ENCODE results near the gene ARHGAP6.
"Not testable (repeated sequence)": the region's sequence is repeated elsewhere in the genome, so short reads cannot be mapped to it uniquely, and the experiment has no call there.

The ARHGAP6 gene

DNA sequence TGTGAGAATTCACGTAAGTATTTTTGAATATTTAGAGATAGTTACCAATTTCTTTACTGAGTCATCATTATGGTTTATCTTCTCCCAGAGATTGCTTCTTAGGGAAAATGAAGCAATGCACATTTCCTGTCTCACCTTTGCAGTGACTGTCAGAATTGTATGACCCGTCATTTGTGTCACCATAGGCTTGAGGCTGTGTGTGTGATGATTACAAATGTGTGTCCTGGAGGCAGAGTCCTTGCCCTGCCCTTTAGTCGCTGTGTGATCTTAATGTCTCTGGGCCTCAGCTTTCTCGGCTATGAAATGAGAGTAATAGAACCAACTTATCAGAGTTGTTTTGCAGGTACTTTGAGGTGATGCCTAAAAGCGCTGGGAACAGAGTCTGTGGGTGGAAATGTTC is 540.7 kb downstream of the ARHGAP6 start:
- Mint-ChIP-seq H3K27me3 (no peaks in the 10 kb centered on the region), H3K27ac (no peak overlapping the region), H3K9me3 (ENCODE audit: low read depth) (no peaks in the 10 kb centered on the region), H3K36me3 (peaks cover 8% of the 10 kb centered on the region), H3K4me3 (no peak overlapping the region), H3K4me1 (ENCODE audit: low read depth) (no peaks in the 10 kb centered on the region)

DNA sequence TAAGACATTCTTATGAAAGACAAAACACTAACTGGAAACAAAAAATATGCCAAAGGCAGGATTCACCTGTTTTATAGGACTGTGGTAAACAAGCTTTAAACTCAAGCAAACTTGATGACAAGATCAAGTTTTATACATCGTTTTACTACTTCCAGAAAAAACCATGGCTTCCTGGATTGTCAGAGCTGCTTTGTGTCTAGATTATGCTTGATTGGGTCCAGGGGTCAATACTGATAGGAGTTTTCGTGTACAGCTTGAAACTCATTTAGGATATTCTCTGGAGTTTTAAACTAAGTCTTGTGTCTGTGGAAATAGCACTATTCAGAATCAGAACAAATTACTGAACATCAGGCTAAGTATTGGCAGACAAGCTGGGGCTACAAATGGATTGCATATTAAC is 541.6 kb downstream of the ARHGAP6 start:
- H3K9me3 Mint-ChIP-seq (ENCODE audit: low read depth), result no peaks in the 10 kb centered on the region
- no peak overlapping the region for H3K27ac Mint-ChIP-seq
- no peaks in the 10 kb centered on the region for H3K4me1 Mint-ChIP-seq (ENCODE audit: low read depth)
- no peak overlapping the region for H3K4me3 Mint-ChIP-seq
- peaks cover 8% of the 10 kb centered on the region for H3K36me3 Mint-ChIP-seq
- H3K27me3 Mint-ChIP-seq, result no peaks in the 10 kb centered on the region

DNA sequence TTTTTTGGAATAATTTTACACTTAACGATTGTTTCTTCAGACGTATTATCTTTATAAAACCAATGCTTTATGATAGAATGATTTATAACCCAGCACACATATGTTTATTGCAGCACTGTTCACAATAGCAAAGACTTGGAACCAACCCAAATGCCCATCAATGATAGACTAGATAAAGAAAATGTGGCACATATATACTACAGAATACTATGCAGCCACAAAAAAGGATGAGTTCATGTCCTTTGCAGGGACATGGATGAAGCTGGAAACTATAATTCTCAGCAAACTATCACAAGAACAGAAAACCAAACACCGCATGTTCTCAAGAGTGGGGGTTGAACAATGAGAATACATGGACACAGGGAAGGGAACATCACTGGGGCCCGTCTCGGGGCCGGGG is 542.6 kb downstream of the ARHGAP6 start:
- H3K4me3 Mint-ChIP-seq; H3K27ac Mint-ChIP-seq; H3K9me3 Mint-ChIP-seq (ENCODE audit: low read depth); H3K27me3 Mint-ChIP-seq; H3K4me1 Mint-ChIP-seq (ENCODE audit: low read depth): not testable (repeated sequence)
- H3K36me3 Mint-ChIP-seq, result peaks cover 11% of the 10 kb centered on the region

DNA sequence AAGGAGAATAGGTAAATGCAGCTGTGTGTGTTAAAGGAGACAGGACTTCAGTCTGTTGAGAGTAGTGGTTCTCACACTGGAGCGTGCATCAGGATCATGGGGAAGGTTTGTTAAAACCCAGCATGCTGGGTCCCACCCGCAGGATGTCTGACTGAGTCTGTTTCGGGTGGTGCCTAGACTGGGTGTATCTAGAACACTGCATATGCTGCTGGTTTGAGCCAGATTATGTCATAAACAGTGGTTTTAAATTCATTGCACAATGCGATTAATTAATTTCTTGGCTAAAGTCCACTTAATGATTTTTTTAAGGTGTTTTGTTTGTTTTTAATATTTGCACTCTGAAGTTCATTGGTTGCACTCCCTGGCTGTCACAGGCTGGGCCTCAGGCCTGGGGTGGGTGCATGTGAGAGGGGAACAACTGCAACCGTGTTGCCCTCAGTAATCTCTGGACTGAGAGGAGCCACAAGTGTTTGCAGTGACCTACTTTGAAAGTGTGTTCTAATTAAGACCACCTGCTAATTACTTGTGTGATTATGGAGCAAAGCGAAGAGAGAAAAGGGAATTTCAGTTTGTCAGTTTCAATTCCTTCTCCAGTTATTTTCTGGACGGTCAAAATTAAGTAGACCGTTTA is 546.3 kb downstream of the ARHGAP6 start:
- H3K36me3 Mint-ChIP-seq, result peaks cover 14% of the 10 kb centered on the region
- no peak overlapping the region for H3K4me3 Mint-ChIP-seq
- H3K27me3 Mint-ChIP-seq, result no peaks in the 10 kb centered on the region
- H3K27ac Mint-ChIP-seq, result no peak overlapping the region
- peaks cover 4% of the 10 kb centered on the region for H3K4me1 Mint-ChIP-seq (ENCODE audit: low read depth)
- no peaks in the 10 kb centered on the region for H3K9me3 Mint-ChIP-seq (ENCODE audit: low read depth)

GRCh38 chrX:11117745-11118144 is 548.0 kb downstream of the ARHGAP6 start:
- peaks cover 14% of the 10 kb centered on the region for H3K36me3 Mint-ChIP-seq
- H3K27ac Mint-ChIP-seq, result no peak overlapping the region
- no peak overlapping the region for H3K4me3 Mint-ChIP-seq
- no peaks in the 10 kb centered on the region for H3K27me3 Mint-ChIP-seq
- peaks cover 18% of the 10 kb centered on the region for H3K4me1 Mint-ChIP-seq (ENCODE audit: low read depth)
- no peaks in the 10 kb centered on the region for H3K9me3 Mint-ChIP-seq (ENCODE audit: low read depth)

GRCh38 chrX:11113731-11114130 is 552.0 kb downstream of the ARHGAP6 start:
- Mint-ChIP-seq H3K36me3 (peaks cover 5% of the 10 kb centered on the region), H3K4me1 (ENCODE audit: low read depth) (peaks cover 32% of the 10 kb centered on the region), H3K27ac (peak overlapping the region; percentile 76), H3K4me3 (peak overlapping the region; percentile 35), H3K27me3 (no peaks in the 10 kb centered on the region), H3K9me3 (ENCODE audit: low read depth) (no peaks in the 10 kb centered on the region)

- no peaks in the 10 kb centered on the region for H3K27me3 Mint-ChIP-seq
- no peaks in the 10 kb centered on the region for H3K9me3 Mint-ChIP-seq (ENCODE audit: low read depth)
- H3K4me1 Mint-ChIP-seq (ENCODE audit: low read depth), result peaks cover 32% of the 10 kb centered on the region
- H3K27ac Mint-ChIP-seq, result peak overlapping the region; percentile 98
- H3K4me3 Mint-ChIP-seq, result no peak overlapping the region
- H3K36me3 Mint-ChIP-seq, result peaks cover 3% of the 10 kb centered on the region
These were observed 553.8 kb downstream of the ARHGAP6 start for GRCh38 chrX:11111947-11112346.

DNA sequence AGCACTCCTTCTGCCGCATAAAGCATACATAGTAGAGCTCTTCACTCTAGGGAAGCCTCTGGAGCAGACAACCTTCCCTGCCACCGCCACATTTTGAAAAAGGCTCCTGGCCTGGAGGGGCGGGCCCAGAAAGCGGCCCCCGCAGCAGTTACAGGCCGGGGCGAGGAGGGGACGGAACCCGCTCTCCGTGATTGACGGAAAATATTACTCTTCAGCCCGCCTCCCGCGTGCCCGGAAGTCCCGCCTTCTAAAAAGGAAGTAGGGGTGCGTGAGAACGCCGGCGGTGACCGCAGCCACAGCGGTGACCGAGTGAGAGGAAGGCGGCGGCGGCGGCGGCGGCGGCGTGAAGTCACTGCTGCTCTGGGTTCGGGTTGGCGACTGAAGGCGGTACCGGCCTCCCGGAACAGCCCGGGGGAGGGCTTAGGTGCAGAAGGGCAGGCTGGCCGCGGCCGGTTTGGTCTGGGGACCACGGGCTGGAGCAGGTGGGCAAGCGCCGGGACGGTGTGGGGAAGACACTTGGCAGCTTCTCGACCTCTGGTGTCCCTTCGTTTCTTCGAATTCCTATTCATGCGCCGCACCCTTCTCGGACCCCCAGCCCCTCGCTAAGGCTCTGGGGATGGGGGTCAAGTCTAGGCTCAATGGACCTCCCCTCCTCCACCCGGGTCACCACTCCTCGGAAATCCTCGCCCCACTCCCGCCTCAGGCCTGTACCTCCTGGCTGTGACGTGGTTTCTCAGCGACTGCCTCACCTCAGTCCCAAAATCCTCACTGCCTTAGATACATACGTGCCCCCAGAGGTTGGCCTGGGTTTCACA is 554.5 kb downstream of the ARHGAP6 start, which contains the start of gene HCCS:
Gene HCCS, plus strand, starts transcription at position 296 of the 815 bp plus-strand sequence. CDS start 729 bp downstream, outside the sequence.
- Mint-ChIP-seq H3K36me3 (peaks cover 3% of the 10 kb centered on the region), H3K4me3 (no peak within 1 kb of the TSS), H3K4me1 (ENCODE audit: low read depth) (peaks cover 32% of the 10 kb centered on the region), H3K27me3 (no peaks in the 10 kb centered on the region), H3K9me3 (ENCODE audit: low read depth) (no peaks in the 10 kb centered on the region), H3K27ac (peak within 1 kb of the TSS; percentile 98)

GRCh38 chrX:11109968-11110367 is 555.8 kb downstream of the ARHGAP6 start:
- no peaks in the 10 kb centered on the region for H3K27me3 Mint-ChIP-seq
- H3K9me3 Mint-ChIP-seq (ENCODE audit: low read depth), result no peaks in the 10 kb centered on the region
- H3K4me3 Mint-ChIP-seq, result no peak overlapping the region
- no peak overlapping the region for H3K27ac Mint-ChIP-seq
- no peaks in the 10 kb centered on the region for H3K36me3 Mint-ChIP-seq
- H3K4me1 Mint-ChIP-seq (ENCODE audit: low read depth), result peaks cover 30% of the 10 kb centered on the region

GRCh38 chrX:11108253-11108941 is 557.3 kb downstream of the ARHGAP6 start:
- no peaks in the 10 kb centered on the region for H3K9me3 Mint-ChIP-seq (ENCODE audit: low read depth)
- H3K27me3 Mint-ChIP-seq, result no peaks in the 10 kb centered on the region
- no peak overlapping the region for H3K4me3 Mint-ChIP-seq
- no peak overlapping the region for H3K27ac Mint-ChIP-seq
- H3K36me3 Mint-ChIP-seq, result no peaks in the 10 kb centered on the region
- peaks cover 19% of the 10 kb centered on the region for H3K4me1 Mint-ChIP-seq (ENCODE audit: low read depth)

- no peak overlapping the region for H3K27ac Mint-ChIP-seq
- H3K36me3 Mint-ChIP-seq, result peaks cover 5% of the 10 kb centered on the region
- no peak overlapping the region for H3K4me3 Mint-ChIP-seq
- no peaks in the 10 kb centered on the region for H3K4me1 Mint-ChIP-seq (ENCODE audit: low read depth)
- no peaks in the 10 kb centered on the region for H3K9me3 Mint-ChIP-seq (ENCODE audit: low read depth)
- H3K27me3 Mint-ChIP-seq, result no peaks in the 10 kb centered on the region
These were observed 560.6 kb downstream of the ARHGAP6 start for GRCh38 chrX:11105080-11105479.

GRCh38 chrX:11103751-11104150 is 562.0 kb downstream of the ARHGAP6 start:
- peaks cover 5% of the 10 kb centered on the region for H3K36me3 Mint-ChIP-seq
- H3K27ac Mint-ChIP-seq, result no peak overlapping the region
- no peaks in the 10 kb centered on the region for H3K9me3 Mint-ChIP-seq (ENCODE audit: low read depth)
- H3K4me1 Mint-ChIP-seq (ENCODE audit: low read depth), result no peaks in the 10 kb centered on the region
- H3K27me3 Mint-ChIP-seq, result no peaks in the 10 kb centered on the region
- H3K4me3 Mint-ChIP-seq, result no peak overlapping the region

DNA sequence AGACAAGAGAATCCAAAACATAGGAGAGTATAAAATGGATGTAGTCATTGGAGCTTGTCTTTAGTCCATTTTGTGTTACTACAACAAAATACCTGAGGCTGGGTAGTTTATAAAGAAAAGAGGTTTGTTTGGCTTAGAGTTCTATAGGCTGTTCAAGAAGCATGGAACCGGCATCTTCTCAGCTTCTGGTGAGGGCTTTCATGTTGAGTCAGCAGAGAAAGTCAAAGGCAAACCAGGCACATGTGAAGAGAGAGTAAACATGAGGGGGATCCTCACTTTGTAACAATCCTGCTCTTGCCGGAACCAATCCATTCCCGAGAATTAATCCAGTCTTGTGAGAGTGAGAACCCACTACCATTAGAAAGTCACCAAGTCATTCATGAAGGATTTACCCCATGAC is 562.7 kb downstream of the ARHGAP6 start:
- H3K27ac Mint-ChIP-seq, result no peak overlapping the region
- no peaks in the 10 kb centered on the region for H3K9me3 Mint-ChIP-seq (ENCODE audit: low read depth)
- no peaks in the 10 kb centered on the region for H3K4me1 Mint-ChIP-seq (ENCODE audit: low read depth)
- no peaks in the 10 kb centered on the region for H3K27me3 Mint-ChIP-seq
- H3K36me3 Mint-ChIP-seq, result peaks cover 5% of the 10 kb centered on the region
- no peak overlapping the region for H3K4me3 Mint-ChIP-seq

DNA sequence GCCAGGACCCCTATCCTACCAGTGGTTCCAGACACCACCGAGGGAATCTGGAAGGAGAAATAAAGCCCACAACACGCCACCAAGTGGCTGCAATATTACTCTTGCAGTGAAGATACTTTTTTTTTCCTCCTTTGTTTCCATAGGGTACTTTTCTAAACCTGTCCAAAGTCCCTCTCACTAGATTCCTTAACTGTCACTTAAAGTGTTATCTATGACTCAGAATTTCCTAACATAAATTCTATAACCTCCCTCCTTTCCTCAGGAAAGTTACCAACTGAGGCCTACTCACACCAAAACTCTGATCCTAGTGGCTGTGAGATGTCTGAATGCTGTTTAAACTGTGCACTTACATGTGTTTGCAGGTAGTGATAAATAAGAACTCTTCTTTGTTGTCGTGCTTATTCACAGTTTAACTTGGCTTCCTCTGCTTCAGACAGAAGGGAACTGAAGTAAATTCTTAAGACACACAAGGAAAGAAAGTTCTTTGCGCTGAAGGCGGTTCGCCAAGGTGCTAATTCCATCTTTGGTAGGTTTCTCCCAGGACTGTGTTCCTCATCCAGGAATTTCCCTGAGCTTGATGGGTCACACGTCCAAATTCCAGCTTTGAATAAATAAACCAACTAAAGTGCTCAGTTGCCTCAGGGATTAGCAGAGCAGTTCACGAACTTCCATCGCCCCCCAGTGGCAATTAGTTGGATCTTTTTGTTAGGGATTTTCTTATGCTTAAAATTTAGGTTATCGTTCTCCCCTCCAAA is 565.3 kb downstream of the ARHGAP6 start:
- Mint-ChIP-seq H3K36me3 (peaks cover 5% of the 10 kb centered on the region), H3K9me3 (ENCODE audit: low read depth) (no peaks in the 10 kb centered on the region), H3K27me3 (no peaks in the 10 kb centered on the region), H3K4me3 (no peak overlapping the region), H3K27ac (no peak overlapping the region), H3K4me1 (ENCODE audit: low read depth) (no peaks in the 10 kb centered on the region)

DNA sequence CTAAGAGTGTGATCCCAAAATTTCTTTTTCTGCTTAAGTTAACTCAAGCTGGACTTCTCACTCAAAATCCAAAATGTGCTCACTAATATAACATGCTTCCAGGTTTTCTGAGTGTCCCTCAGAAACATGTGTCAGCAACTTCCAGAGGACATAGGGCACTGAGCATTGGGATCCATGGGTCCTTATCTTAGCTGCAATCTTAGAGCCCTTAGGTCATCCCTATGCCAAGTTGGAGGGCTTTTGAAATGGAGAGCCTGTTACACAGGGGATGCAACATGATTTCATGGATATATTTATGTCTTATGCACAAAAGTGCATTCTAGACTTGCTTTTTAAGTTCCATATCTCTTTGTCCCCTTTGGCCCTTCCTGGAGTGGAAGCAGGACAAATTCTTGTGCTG is 566.3 kb downstream of the ARHGAP6 start:
- no peak overlapping the region for H3K4me3 Mint-ChIP-seq
- no peaks in the 10 kb centered on the region for H3K9me3 Mint-ChIP-seq (ENCODE audit: low read depth)
- H3K36me3 Mint-ChIP-seq, result peaks cover 5% of the 10 kb centered on the region
- no peaks in the 10 kb centered on the region for H3K4me1 Mint-ChIP-seq (ENCODE audit: low read depth)
- no peak overlapping the region for H3K27ac Mint-ChIP-seq
- H3K27me3 Mint-ChIP-seq, result no peaks in the 10 kb centered on the region

All from activated naive CD8-positive, alpha-beta T cell (primary cell).